Endothelial cell of umbilical vein (primary cell): Measurements from ENCODE around the gene HCRT.

Experiments used
- CTCF ChIP-seq, 2 donors: IDR thresholded peaks; 1 replicate in 1 of 2; 2 replicates in 1 of 2; pipeline ENCODE4 v1.5.1; 2011; ENCODE audit warnings: low read length in 2 of 2, mild to moderate bottlenecking in 2 of 2, moderate library complexity in 2 of 2, control low read depth in 1 of 2, inconsistent platforms in 1 of 2, low read depth in 1 of 2; ENCODE audit not compliant: insufficient read depth in 1 of 2; ENCODE audit errors: extremely low read depth in 1 of 2
- EZH2 ChIP-seq: IDR thresholded peaks from 2 replicates; pipeline ENCODE4 v1.6.1; 2012; ENCODE audit warnings: borderline replicate concordance, low read depth, mild to moderate bottlenecking, moderate library complexity, low read length, inconsistent platforms; ENCODE audit not compliant: severe bottlenecking
- FOS ChIP-seq: IDR thresholded peaks from 2 replicates; pipeline ENCODE4 v1.6.1; 2011; ENCODE audit warnings: mild to moderate bottlenecking, low read length, moderate library complexity, borderline replicate concordance; ENCODE audit not compliant: insufficient read depth
- JUN ChIP-seq: IDR thresholded peaks from 2 replicates; pipeline ENCODE4 v1.6.1; 2011; ENCODE audit warnings: borderline replicate concordance, low read depth; ENCODE audit not compliant: insufficient read length, insufficient read depth
- MYC ChIP-seq: IDR thresholded peaks from one replicate; pipeline ENCODE4 v1.6.1; 2011; ENCODE audit warnings: mild to moderate bottlenecking, low read depth, low read length
- POLR2A ChIP-seq: IDR thresholded peaks from 2 replicates; pipeline ENCODE4 v1.6.1; 2012; ENCODE audit warnings: low read depth, mild to moderate bottlenecking, control low read depth, low read length
- POLR2AphosphoS5 ChIP-seq: IDR thresholded peaks from 2 replicates; pipeline ENCODE4 v1.6.1; 2012; ENCODE audit warnings: low read depth, mild to moderate bottlenecking, control low read depth, low read length, moderate library complexity; ENCODE audit not compliant: insufficient read depth

DNA sequence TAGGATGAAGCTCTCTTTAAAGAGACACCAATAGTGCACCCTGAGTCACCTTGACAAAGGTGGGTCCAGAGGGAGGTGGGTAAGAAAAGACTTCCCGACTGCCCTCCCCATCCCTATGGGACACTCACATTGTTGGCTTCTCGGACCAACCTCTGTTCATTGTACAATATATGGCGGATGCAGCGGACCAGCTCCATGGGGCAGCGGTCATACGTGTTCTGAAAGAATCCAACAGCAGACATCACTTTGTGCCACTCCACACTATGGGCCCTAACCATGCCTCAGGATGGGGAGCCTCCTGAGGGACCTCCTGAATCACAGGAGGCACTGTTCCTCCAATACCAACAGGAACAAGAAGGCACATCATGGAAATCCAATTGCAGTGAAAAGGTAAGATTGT is 39.4 kb upstream of the HCRT start:
- TF ChIP-seq CTCF (IDR thresholded peaks at IDR 0.05; ENCODE audit: extremely low read depth in 1 of 2, insufficient read depth in 1 of 2, low read depth in 1 of 2, low read length in 2 of 2) = no peak
- no peak for TF ChIP-seq POLR2A
- TF ChIP-seq EZH2 = no peak
- no peak for TF ChIP-seq FOS
- no peak for TF ChIP-seq POLR2AphosphoS5
- TF ChIP-seq MYC = no peak
- no peak for TF ChIP-seq JUN
